Prostate gland (tissue), 2 donors: Measurements from ENCODE around the gene POU2F1.

ENCODE experiments used
- POLR2A ChIP-seq: fragments of 450-650 bp; IDR thresholded peaks from one replicate; pipeline ENCODE4 v1.6.1; 2016; ENCODE audit warnings: antibody characterized with exemption, mild to moderate bottlenecking
- TF ChIP-seq, protein P1 (sequence below), 4 experiments: fragments of 200-600 bp in 2 of 4; fragments of 450-650 bp in 2 of 4; sonication (generic) in 2 of 4; IDR thresholded peaks; 1 replicate in 3 of 4; 2 replicates in 1 of 4; pipeline ENCODE4 v1.5.1; 2016 to 2019; ENCODE audit warnings: antibody characterized with exemption in 4 of 4, mild to moderate bottlenecking in 2 of 4, moderate library complexity in 2 of 4

DNA sequence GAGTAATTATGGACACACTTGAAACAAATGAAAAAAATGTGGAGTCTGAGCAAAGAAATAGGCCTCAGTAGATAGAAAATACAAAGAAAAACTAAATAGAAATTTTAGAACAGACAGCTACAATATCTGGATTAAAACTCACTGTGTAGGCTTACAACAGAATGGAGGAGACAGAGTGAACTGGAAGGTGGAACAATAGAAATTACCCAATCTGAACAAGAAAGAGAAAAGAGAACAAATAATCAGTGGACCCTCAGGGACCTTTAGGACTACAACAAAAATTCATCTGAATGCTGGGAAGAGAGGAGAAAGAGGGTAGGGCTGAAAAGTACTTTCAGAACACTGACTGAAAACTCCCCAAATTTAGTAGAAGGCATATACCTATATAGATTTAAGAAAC is 90.0 kb downstream of the POU2F1 start:
- TF ChIP-seq POLR2A = no peak
- TF ChIP-seq, protein P1, sequence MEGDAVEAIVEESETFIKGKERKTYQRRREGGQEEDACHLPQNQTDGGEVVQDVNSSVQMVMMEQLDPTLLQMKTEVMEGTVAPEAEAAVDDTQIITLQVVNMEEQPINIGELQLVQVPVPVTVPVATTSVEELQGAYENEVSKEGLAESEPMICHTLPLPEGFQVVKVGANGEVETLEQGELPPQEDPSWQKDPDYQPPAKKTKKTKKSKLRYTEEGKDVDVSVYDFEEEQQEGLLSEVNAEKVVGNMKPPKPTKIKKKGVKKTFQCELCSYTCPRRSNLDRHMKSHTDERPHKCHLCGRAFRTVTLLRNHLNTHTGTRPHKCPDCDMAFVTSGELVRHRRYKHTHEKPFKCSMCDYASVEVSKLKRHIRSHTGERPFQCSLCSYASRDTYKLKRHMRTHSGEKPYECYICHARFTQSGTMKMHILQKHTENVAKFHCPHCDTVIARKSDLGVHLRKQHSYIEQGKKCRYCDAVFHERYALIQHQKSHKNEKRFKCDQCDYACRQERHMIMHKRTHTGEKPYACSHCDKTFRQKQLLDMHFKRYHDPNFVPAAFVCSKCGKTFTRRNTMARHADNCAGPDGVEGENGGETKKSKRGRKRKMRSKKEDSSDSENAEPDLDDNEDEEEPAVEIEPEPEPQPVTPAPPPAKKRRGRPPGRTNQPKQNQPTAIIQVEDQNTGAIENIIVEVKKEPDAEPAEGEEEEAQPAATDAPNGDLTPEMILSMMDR (IDR thresholded peaks at IDR 0.05) = no peak
